Activated CD8-positive, alpha-beta memory T cell treated with anti-CD3 and anti-CD28 coated beads for 24 hours (primary cell): ENCODE data around the gene ANKRD44.
"Not testable (repeated sequence)": the region's sequence is repeated elsewhere in the genome, so short reads cannot be mapped to it uniquely, and the experiment has no call there.

Source experiments
- DNase-seq: peaks from one replicate; pipeline ENCODE4 v3.0.0-alpha.2; 2020

The ANKRD44 gene

GRCh38 chr2:197010200-197011020, 300.2 kb downstream of the ANKRD44 start:
- no peak for DNase-seq

- DNase-seq, result not testable (repeated sequence)
Observed at GRCh38 chr2:197008741-197009341, 301.7 kb downstream of the ANKRD44 start.

- DNase-seq, result no peak
Observed at GRCh38 chr2:197007716-197008628, 302.6 kb downstream of the ANKRD44 start.

- no peak for DNase-seq
Observed at GRCh38 chr2:197001921-197002320, 308.7 kb downstream of the ANKRD44 start.

- no peak for DNase-seq
Observed at GRCh38 chr2:196995757-196996314, 314.7 kb downstream of the ANKRD44 start.

GRCh38 chr2:196994764-196995163, 315.8 kb downstream of the ANKRD44 start:
- DNase-seq, result no peak

- DNase-seq, result no peak
Observed at GRCh38 chr2:196993617-196994016, 317.0 kb downstream of the ANKRD44 start.

- DNase-seq, result no peak
Observed at GRCh38 chr2:196992466-196992865, 318.1 kb downstream of the ANKRD44 start.

- DNase-seq, result no peak
Observed at GRCh38 chr2:196990788-196991461, 319.7 kb downstream of the ANKRD44 start.

- DNase-seq, result no peak
Observed at GRCh38 chr2:196990092-196990491, 320.5 kb downstream of the ANKRD44 start.

- no peak for DNase-seq
Observed at GRCh38 chr2:196989496-196989895, 321.1 kb downstream of the ANKRD44 start.

GRCh38 chr2:196988639-196989038, 321.9 kb downstream of the ANKRD44 start:
- no peak for DNase-seq

GRCh38 chr2:196987649-196988364, 322.8 kb downstream of the ANKRD44 start:
- no peak for DNase-seq

- DNase-seq, result no peak
Observed at GRCh38 chr2:196987298-196987648, 323.3 kb downstream of the ANKRD44 start.

GRCh38 chr2:196985511-196986183, 324.9 kb downstream of the ANKRD44 start:
- DNase-seq, result no peak

GRCh38 chr2:196984903-196985302, 325.7 kb downstream of the ANKRD44 start:
- no peak for DNase-seq

- DNase-seq, result no peak
Observed at GRCh38 chr2:196983934-196984333, 326.6 kb downstream of the ANKRD44 start.

GRCh38 chr2:196980473-196980872, 330.1 kb downstream of the ANKRD44 start:
- no peak for DNase-seq

GRCh38 chr2:196980001-196980400, 330.6 kb downstream of the ANKRD44 start:
- DNase-seq, result no peak

- DNase-seq, result no peak
Observed at GRCh38 chr2:196977507-196977906, 333.1 kb downstream of the ANKRD44 start.

- DNase-seq, result no peak
Observed at GRCh38 chr2:196974970-196975369, 335.6 kb downstream of the ANKRD44 start.
